KMS-11 (cell line): ENCODE measurements around the gene FGD6.

Experiments
- H2AFZ ChIP-seq: fragments of 200-600 bp; sonication (generic); 2 replicates; pipeline ENCODE4 v1.6.1; 2016; ENCODE audit warnings: antibody characterized with exemption, mixed run types, low read depth
- H3K27ac ChIP-seq: fragments of 200-600 bp; sonication (generic); 2 replicates; pipeline ENCODE4 v1.6.1; 2016; ENCODE audit warnings: mild to moderate bottlenecking, mixed run types
- H3K27me3 ChIP-seq: fragments of 200-600 bp; sonication (generic); 2 replicates; pipeline ENCODE4 v1.6.1; 2017; ENCODE audit warnings: mild to moderate bottlenecking, low read depth, mixed run types, moderate library complexity; ENCODE audit not compliant: insufficient read depth
- H3K36me3 ChIP-seq: fragments of 200-600 bp; sonication (generic); 2 replicates; pipeline ENCODE4 v1.6.1; 2017; ENCODE audit warnings: mild to moderate bottlenecking, mixed run types; ENCODE audit not compliant: insufficient read depth
- H3K4me1 ChIP-seq: fragments of 200-600 bp; sonication (generic); 2 replicates; pipeline ENCODE4 v1.6.1; 2016; ENCODE audit warnings: mild to moderate bottlenecking, low read depth, mixed run types; ENCODE audit not compliant: poor library complexity, severe bottlenecking
- H3K4me2 ChIP-seq: fragments of 200-600 bp; sonication (generic); 2 replicates; pipeline ENCODE4 v1.7.0; 2016; ENCODE audit warnings: mild to moderate bottlenecking, mixed run types
- H3K4me3 ChIP-seq: fragments of 200-600 bp; sonication (generic); IDR thresholded peaks from 2 replicates; pipeline ENCODE4 v1.6.1; 2017; ENCODE audit warnings: low read depth, low read length, mixed read lengths; ENCODE audit not compliant: insufficient read depth
- H3K79me2 ChIP-seq: fragments of 200-600 bp; sonication (generic); 2 replicates; pipeline ENCODE4 v1.6.1; 2016; ENCODE audit warnings: low read depth, mixed run types; ENCODE audit not compliant: insufficient read depth
- H3K9ac ChIP-seq: fragments of 200-600 bp; sonication (generic); 2 replicates; pipeline ENCODE4 v1.6.1; 2016; ENCODE audit warnings: mild to moderate bottlenecking, mixed run types
- H4K20me1 ChIP-seq: fragments of 200-600 bp; sonication (generic); 2 replicates; pipeline ENCODE4 v1.6.1; 2016; ENCODE audit warnings: mild to moderate bottlenecking, mixed run types; ENCODE audit not compliant: insufficient read depth
- CTCF ChIP-seq: fragments of 200-600 bp; sonication (generic); conservative IDR thresholded peaks from 2 replicates; pipeline ENCODE4 v1.6.1; 2017; ENCODE audit warnings: low read depth, mild to moderate bottlenecking, antibody characterized with exemption, low read length, moderate library complexity, mixed read lengths

The FGD6 gene

GRCh38 chr12:95195122-95195521, 22.1 kb downstream of the FGD6 start:
- Histone ChIP-seq H3K4me1 (no peaks in the 10 kb centered on the region), H3K79me2 (no peaks in the 10 kb centered on the region), H3K27me3 (no peaks in the 10 kb centered on the region), H3K4me3 (no peak overlapping the region), H4K20me1 (no peaks in the 10 kb centered on the region), H3K36me3 (no peaks in the 10 kb centered on the region), H2AFZ (no peak overlapping the region), H3K9ac (no peak overlapping the region), H3K27ac (no peak overlapping the region), H3K4me2 (no peak overlapping the region)
- no peak for TF ChIP-seq CTCF

GRCh38 chr12:95193139-95193538, 24.1 kb downstream of the FGD6 start:
- no peak for TF ChIP-seq CTCF
- Histone ChIP-seq H3K4me3 (no peak overlapping the region), H3K27me3 (no peaks in the 10 kb centered on the region), H3K27ac (no peak overlapping the region), H3K4me2 (no peak overlapping the region), H2AFZ (no peak overlapping the region), H3K9ac (no peak overlapping the region), H4K20me1 (no peaks in the 10 kb centered on the region), H3K79me2 (no peaks in the 10 kb centered on the region), H3K4me1 (no peaks in the 10 kb centered on the region), H3K36me3 (no peaks in the 10 kb centered on the region)

GRCh38 chr12:95192271-95192670, 25.0 kb downstream of the FGD6 start:
- H2AFZ ChIP-seq: no peak overlapping the region
- no peak overlapping the region for H3K27ac ChIP-seq
- H3K4me1 ChIP-seq: no peaks in the 10 kb centered on the region
- no peaks in the 10 kb centered on the region for H3K36me3 ChIP-seq
- no peaks in the 10 kb centered on the region for H3K27me3 ChIP-seq
- H3K79me2 ChIP-seq: no peaks in the 10 kb centered on the region
- no peak overlapping the region for H3K4me2 ChIP-seq
- no peak for TF ChIP-seq CTCF
- no peak overlapping the region for H3K4me3 ChIP-seq
- no peak overlapping the region for H3K9ac ChIP-seq
- H4K20me1 ChIP-seq: no peaks in the 10 kb centered on the region

- Histone ChIP-seq H3K79me2 (no peaks in the 10 kb centered on the region), H3K4me3 (no peak overlapping the region), H4K20me1 (no peaks in the 10 kb centered on the region), H3K27me3 (no peaks in the 10 kb centered on the region), H3K27ac (no peak overlapping the region), H3K9ac (no peak overlapping the region), H3K4me1 (no peaks in the 10 kb centered on the region), H2AFZ (no peak overlapping the region), H3K36me3 (no peaks in the 10 kb centered on the region), H3K4me2 (no peak overlapping the region)
- no peak for TF ChIP-seq CTCF
These were observed 26.1 kb downstream of the FGD6 start for GRCh38 chr12:95191060-95191696.
